Measurements from ENCODE around the gene SNX30. TPM values are rescaled to one million over a fixed set of nuclear protein-coding genes. Genes with fewer than 3 reads are reported as not detected.

The SNX30 gene
- total RNA-seq, 4 donors from 2014 or later = 18.2 to 46.4 (median 26.2) TPM

DNA sequence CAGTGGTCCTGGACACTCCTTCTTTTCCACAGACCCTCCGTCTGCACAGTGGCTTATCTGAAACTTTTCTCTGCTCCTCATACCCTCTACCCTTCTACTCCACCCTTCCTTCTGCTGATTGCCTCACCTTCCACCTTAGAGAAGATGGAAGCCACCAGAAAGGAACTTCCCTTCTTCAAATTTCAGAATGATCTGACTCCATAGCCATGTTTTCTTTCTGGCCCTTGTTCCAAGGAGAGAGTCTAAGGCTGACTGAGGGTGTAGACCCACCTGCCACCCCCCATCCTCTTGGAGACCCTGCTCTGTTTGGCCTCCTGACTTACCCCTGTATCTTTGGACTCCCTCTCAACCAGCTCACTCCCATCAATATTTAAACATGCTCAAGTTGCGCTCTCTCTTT, 7.4 kb downstream of the SNX30 start:
- Histone ChIP-seq H3K4me3 (no peak overlapping the region), H3K9me3 (no peaks in the 10 kb centered on the region), H3K27ac (no peak overlapping the region), H3K4me1 (peaks cover 0 to 28% (median 7%) of the 10 kb centered on the region in 4 donors), H3K27me3 (no peaks in the 10 kb centered on the region), H3K36me3 (no peaks in the 10 kb centered on the region)
- TF ChIP-seq POLR2A (IDR thresholded peaks at IDR 0.05) = no peak
- TF ChIP-seq CTCF (IDR thresholded peaks at IDR 0.05) = no peak
- DNase-seq = no peak

DNA sequence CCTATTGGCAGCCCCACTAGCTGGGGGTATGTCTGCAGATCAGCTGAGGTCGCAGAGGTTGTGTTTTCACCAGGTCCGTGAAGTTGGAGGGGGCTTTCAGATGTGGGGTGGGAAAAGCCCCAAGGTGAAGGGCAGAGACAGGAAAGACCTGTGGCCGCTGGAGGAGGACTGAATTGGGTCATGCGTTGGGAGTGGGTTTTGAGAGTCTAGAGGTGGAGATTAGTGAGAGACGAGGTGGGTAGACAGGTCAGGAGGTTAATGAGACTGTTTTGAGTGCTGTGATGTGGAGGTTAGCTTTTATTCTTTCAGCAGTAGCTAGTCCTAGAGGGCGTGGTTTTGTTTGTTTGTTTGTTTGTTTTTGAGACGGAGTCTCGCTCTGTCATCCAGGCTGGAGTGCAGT, 10.3 kb downstream of the SNX30 start:
- H3K9me3 ChIP-seq = no peaks in the 10 kb centered on the region
- no peaks in the 10 kb centered on the region for H3K36me3 ChIP-seq
- DNase-seq = no peak
- H3K27me3 ChIP-seq = no peaks in the 10 kb centered on the region
- H3K4me3 ChIP-seq = no peak overlapping the region
- no peak overlapping the region for H3K27ac ChIP-seq
- H3K4me1 ChIP-seq = peaks cover 0 to 10% (median under 1%) of the 10 kb centered on the region in 4 donors
- TF ChIP-seq CTCF (IDR thresholded peaks at IDR 0.05) = no peak
- no peak for TF ChIP-seq POLR2A (IDR thresholded peaks at IDR 0.05)

DNA sequence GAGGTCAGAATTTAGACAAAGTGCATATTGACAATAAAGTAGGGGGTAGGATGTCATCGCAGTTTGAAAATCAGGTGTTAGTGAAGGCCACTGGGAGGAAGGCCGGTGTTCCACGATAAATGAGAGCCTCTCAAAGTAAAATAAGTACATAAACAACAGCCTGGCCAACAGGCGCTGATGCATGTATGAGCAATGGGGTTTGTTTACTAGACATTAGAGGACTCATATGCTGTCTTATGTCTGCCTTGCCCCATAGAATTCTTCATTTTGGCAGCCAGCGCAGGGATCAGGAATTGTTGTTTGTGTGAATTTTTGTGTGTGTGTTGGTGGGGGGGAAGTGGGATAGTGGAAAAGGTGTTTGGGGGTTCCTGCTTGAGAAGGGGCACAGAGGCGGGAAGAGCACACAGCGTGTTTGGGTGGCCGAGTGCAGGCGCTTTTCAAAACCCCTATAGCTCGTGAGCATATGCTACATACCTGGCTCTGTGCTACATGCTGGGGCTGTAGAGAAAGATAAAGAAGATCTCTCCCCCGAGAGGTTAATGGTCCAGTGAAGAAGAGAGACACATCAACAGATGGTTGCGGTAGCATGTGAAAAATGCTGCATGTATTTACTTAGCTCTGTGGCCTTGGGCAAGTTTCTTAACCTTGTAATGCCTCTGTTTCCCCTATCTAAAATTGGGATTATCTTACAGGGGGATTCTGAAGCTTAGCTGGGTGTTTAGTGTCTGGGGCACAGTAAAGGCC, 11.5 kb downstream of the SNX30 start:
- TF ChIP-seq CTCF (IDR thresholded peaks at IDR 0.05) = no peak
- no peak for TF ChIP-seq POLR2A (IDR thresholded peaks at IDR 0.05)
- Histone ChIP-seq H3K27me3 (no peaks in the 10 kb centered on the region), H3K4me3 (no peak overlapping the region), H3K4me1 (peaks cover 0 to 7% (median 0%) of the 10 kb centered on the region in 4 donors), H3K9me3 (no peaks in the 10 kb centered on the region), H3K36me3 (no peaks in the 10 kb centered on the region), H3K27ac (no peak overlapping the region)
- DNase-seq = no peak

- H3K4me1 ChIP-seq = peaks cover 0 to 7% (median 0%) of the 10 kb centered on the region in 4 donors
- no peaks in the 10 kb centered on the region for H3K36me3 ChIP-seq
- H3K27me3 ChIP-seq = no peaks in the 10 kb centered on the region
- no peak overlapping the region for H3K27ac ChIP-seq
- no peaks in the 10 kb centered on the region for H3K9me3 ChIP-seq
- TF ChIP-seq CTCF (IDR thresholded peaks at IDR 0.05) (no peak), POLR2A (IDR thresholded peaks at IDR 0.05) (no peak)
- H3K4me3 ChIP-seq = no peak overlapping the region
- DNase-seq = no peak
Observed at GRCh38 chr9:112762726-112763518, 12.4 kb downstream of the SNX30 start.

DNA sequence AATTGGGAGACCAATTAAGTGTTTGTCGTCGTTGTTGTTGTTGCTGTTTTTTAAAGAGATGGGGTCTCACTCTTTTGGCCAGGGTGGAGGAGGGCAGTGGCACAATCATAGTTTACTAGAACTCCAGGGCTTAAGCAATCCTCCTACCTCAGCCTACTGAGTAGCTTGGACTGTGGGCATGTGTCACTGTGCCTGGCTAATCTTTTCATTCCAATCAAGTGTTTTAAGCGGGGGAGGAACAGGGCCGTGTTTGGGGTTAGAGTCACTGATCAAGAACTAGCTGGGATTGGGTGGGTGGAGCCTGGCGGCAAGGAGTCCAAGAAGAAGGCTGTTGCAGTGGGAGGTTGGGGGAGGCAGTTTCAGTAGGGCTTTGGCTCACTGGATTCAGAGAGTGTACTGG, 13.8 kb downstream of the SNX30 start:
- H3K4me3 ChIP-seq = no peak overlapping the region
- peaks cover 0 to 7% (median 0%) of the 10 kb centered on the region in 4 donors for H3K4me1 ChIP-seq
- H3K27ac ChIP-seq = peak overlapping the region in 1 of 4 donors; percentile 59
- no peaks in the 10 kb centered on the region for H3K27me3 ChIP-seq
- DNase-seq = no peak
- H3K36me3 ChIP-seq = no peaks in the 10 kb centered on the region
- no peaks in the 10 kb centered on the region for H3K9me3 ChIP-seq
- TF ChIP-seq POLR2A (IDR thresholded peaks at IDR 0.05) (no peak), CTCF (IDR thresholded peaks at IDR 0.05) (no peak)

Data from Peyer's patch (tissue), 4 donors.